H1 (cell line): ENCODE results near the gene PTPRD.
A peak's percentile ranks its signal among the peaks of the same experiment; 100 is the strongest.

ENCODE experiments used
- EP300 ChIP-seq, 2 experiments: IDR thresholded peaks; 1 replicate in 1 of 2; 2 replicates in 1 of 2; pipeline ENCODE4 v1.6.1; 2011 to 2012; ENCODE audit warnings: low read depth in 2 of 2, low read length in 2 of 2, mild to moderate bottlenecking in 2 of 2, borderline replicate concordance in 1 of 2, inconsistent platforms in 1 of 2, moderate library complexity in 1 of 2
- GABPA ChIP-seq: IDR thresholded peaks from 2 replicates; pipeline ENCODE4 v1.6.1; 2011; ENCODE audit warnings: mild to moderate bottlenecking, low read length, moderate library complexity, borderline replicate concordance; ENCODE audit not compliant: insufficient read depth
- POLR2A ChIP-seq, 2 experiments: IDR thresholded peaks; 1 replicate in 1 of 2; 2 replicates in 1 of 2; pipeline ENCODE4 v1.6.1; 2011; ENCODE audit warnings: low read depth in 2 of 2, low read length in 2 of 2, mild to moderate bottlenecking in 2 of 2; ENCODE audit errors: control extremely low read depth in 1 of 2
- POLR2AphosphoS5 ChIP-seq: IDR thresholded peaks from 2 replicates; pipeline ENCODE4 v1.6.1; 2011; ENCODE audit warnings: low read depth, low read length
- RAD21 ChIP-seq, 2 experiments: IDR thresholded peaks in 1 of 2; conservative IDR thresholded peaks in 1 of 2; 2 replicates each; pipeline ENCODE4 v1.6.1; 2011; ENCODE audit warnings: low read depth in 2 of 2, low read length in 2 of 2, improper control_type of control experiment in 1 of 2, inconsistent platforms in 1 of 2, mild to moderate bottlenecking in 1 of 2, moderate library complexity in 1 of 2
- SIN3A ChIP-seq, 2 experiments: IDR thresholded peaks in 1 of 2; conservative IDR thresholded peaks in 1 of 2; 2 replicates each; pipeline ENCODE4 v1.6.1; 2011 to 2012; ENCODE audit warnings: low read length in 2 of 2, improper control_type of control experiment in 1 of 2, low read depth in 1 of 2, mild to moderate bottlenecking in 1 of 2
- SIX5 ChIP-seq: IDR thresholded peaks from 2 replicates; pipeline ENCODE4 v1.6.1; 2011; ENCODE audit warnings: mild to moderate bottlenecking, low read depth, low read length
- TAF1 ChIP-seq: IDR thresholded peaks from 2 replicates; pipeline ENCODE4 v1.6.1; 2011; ENCODE audit warnings: mild to moderate bottlenecking, low read depth, low read length
- TBP ChIP-seq: IDR thresholded peaks from 2 replicates; pipeline ENCODE4 v1.6.1; 2011; ENCODE audit warnings: low read depth, low read length, improper control_type of control experiment
- TF ChIP-seq, protein P1 (sequence below), 3 experiments: IDR thresholded peaks; 1 replicate in 2 of 3; 2 replicates in 1 of 3; pipeline versions ENCODE4 v1.5.1 to v1.6.1; 2011; ENCODE audit warnings: low read length in 3 of 3, mild to moderate bottlenecking in 3 of 3, inconsistent platforms in 2 of 3, low read depth in 1 of 3, moderate library complexity in 1 of 3; ENCODE audit not compliant: insufficient read depth in 1 of 3; ENCODE audit errors: control extremely low read depth in 1 of 3

DNA sequence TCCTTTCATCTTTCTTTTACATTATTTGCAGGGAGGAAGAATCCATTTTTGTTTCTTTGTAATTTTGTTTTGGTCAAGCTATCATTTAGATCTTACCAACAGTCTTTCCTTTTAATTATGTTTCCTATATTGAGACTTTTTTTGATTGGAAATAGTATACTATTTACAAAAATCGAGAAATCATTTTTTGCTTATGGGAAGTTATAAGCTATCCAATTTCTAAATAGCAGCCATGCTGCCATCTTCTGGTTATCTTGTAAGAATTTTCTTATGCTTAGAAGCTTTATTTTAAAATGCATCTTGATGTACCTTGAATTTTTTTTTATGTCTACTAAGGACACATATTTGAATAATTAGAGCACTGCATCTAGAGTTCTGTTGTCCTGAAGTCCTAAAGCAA is 821.2 kb downstream of the PTPRD start:
- no peak for TF ChIP-seq TBP
- TF ChIP-seq EP300 (IDR thresholded peaks at IDR 0.05; ENCODE audit: borderline replicate concordance in 1 of 2, low read depth in 2 of 2, low read length in 2 of 2): no peak
- no peak for TF ChIP-seq POLR2A (IDR thresholded peaks at IDR 0.05; ENCODE audit: control extremely low read depth in 1 of 2, low read depth in 2 of 2, low read length in 2 of 2)
- TF ChIP-seq, protein P1, sequence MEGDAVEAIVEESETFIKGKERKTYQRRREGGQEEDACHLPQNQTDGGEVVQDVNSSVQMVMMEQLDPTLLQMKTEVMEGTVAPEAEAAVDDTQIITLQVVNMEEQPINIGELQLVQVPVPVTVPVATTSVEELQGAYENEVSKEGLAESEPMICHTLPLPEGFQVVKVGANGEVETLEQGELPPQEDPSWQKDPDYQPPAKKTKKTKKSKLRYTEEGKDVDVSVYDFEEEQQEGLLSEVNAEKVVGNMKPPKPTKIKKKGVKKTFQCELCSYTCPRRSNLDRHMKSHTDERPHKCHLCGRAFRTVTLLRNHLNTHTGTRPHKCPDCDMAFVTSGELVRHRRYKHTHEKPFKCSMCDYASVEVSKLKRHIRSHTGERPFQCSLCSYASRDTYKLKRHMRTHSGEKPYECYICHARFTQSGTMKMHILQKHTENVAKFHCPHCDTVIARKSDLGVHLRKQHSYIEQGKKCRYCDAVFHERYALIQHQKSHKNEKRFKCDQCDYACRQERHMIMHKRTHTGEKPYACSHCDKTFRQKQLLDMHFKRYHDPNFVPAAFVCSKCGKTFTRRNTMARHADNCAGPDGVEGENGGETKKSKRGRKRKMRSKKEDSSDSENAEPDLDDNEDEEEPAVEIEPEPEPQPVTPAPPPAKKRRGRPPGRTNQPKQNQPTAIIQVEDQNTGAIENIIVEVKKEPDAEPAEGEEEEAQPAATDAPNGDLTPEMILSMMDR (IDR thresholded peaks at IDR 0.05; ENCODE audit: control extremely low read depth in 1 of 3, insufficient read depth in 1 of 3, low read depth in 1 of 3, low read length in 3 of 3): no peak; a peak in 1 of 4 replicates
- TF ChIP-seq GABPA: no peak
- TF ChIP-seq RAD21 (IDR thresholded peaks at IDR 0.05 in 1 of 2, conservative IDR thresholded peaks at IDR 0.05 in 1 of 2; ENCODE audit: low read depth in 2 of 2, low read length in 2 of 2): peak in 1 of 2 experiments; percentile 28; a peak in 2 of 4 replicates
- no peak for TF ChIP-seq SIX5
- no peak for TF ChIP-seq TAF1
- TF ChIP-seq POLR2AphosphoS5: no peak
- no peak for TF ChIP-seq SIN3A (conservative IDR thresholded peaks at IDR 0.05 in 1 of 2, IDR thresholded peaks at IDR 0.05 in 1 of 2; ENCODE audit: low read depth in 1 of 2, low read length in 2 of 2)
